Endothelial cell of umbilical vein (primary cell): ENCODE measurements around the gene CPA3. TPM values are rescaled to one million over a fixed set of nuclear protein-coding genes. Genes with fewer than 3 reads are reported as not detected.

Experiments used
- BruUV-seq: library from RNA; stranded (reverse); fragments of 400-500 nt; replicated peaks from 2 replicates; lab custom pipeline; 2021; lab: Mats Ljungman, UMichigan
- CTCF ChIA-PET: fragments of 300-600, 350-600 bp; sonication (Branson Sonifier 250); formaldehyde crosslinking; loops from one replicate; lab custom pipeline; 2021; ENCODE audit warnings: antibody characterized with exemption, inconsistent platforms; lab: Charles Lee
- POLR2A ChIA-PET: fragments of 300-600, 350-600 bp; sonication (Branson Sonifier 250); formaldehyde crosslinking; loops from one replicate; lab custom pipeline; 2021; ENCODE audit warnings: antibody characterized with exemption, inconsistent platforms; lab: Charles Lee
- DNase-seq: peaks from one replicate; pipeline ENCODE4 v3.0.0-alpha.2; 2011; ENCODE audit warnings: low read depth, low spot score
- FAIRE-seq: peaks from 2 replicates; lab custom pipeline; 2011; peaks lifted over from hg19 to GRCh38; lab: Jason Lieb, UNC
- H2AFZ ChIP-seq: 2 replicates; pipeline ENCODE4 v1.6.0; 2012; ENCODE audit warnings: low read depth, low read length, control low read depth, inconsistent platforms
- H3K27ac ChIP-seq: 2 replicates; pipeline ENCODE4 v1.5.1; 2011; ENCODE audit warnings: low read depth, mild to moderate bottlenecking, control low read depth, low read length, moderate library complexity; ENCODE audit not compliant: insufficient read depth
- H3K27me3 ChIP-seq, 2 experiments: 2 replicates each; pipeline versions ENCODE4 v1.6.0 to v1.6.1; 2011; ENCODE audit warnings: low read length in 2 of 2, mixed read lengths in 1 of 2; ENCODE audit not compliant: control insufficient read depth in 2 of 2, insufficient read depth in 2 of 2
- H3K36me3 ChIP-seq, 2 experiments: 2 replicates in 1 of 2; 3 replicates in 1 of 2; pipeline ENCODE4 v1.5.1; 2011; ENCODE audit warnings: low read length in 2 of 2, mild to moderate bottlenecking in 1 of 2, moderate library complexity in 1 of 2; ENCODE audit not compliant: control insufficient read depth in 2 of 2, insufficient read depth in 2 of 2; ENCODE audit errors: extremely low read depth in 1 of 2
- H3K4me1 ChIP-seq: 3 replicates; pipeline ENCODE4 v1.5.1; 2011; ENCODE audit warnings: mild to moderate bottlenecking, low read length; ENCODE audit not compliant: control insufficient read depth, insufficient read depth; ENCODE audit errors: extremely low read depth
- H3K4me2 ChIP-seq: 2 replicates; pipeline ENCODE4 v1.6.1; 2011; ENCODE audit warnings: low read length, control low read depth, mixed read lengths; ENCODE audit not compliant: insufficient read depth
- H3K4me3 ChIP-seq, 3 experiments: fragments of 200-600 bp in 1 of 3; sonication (generic), shearing (Covaris generic) in 1 of 3; replicated peaks in 1 of 3; 2 replicates each; pipeline ENCODE4 v1.5.1; 2011 to 2016; ENCODE audit warnings: control low read depth in 3 of 3, low read length in 3 of 3, mild to moderate bottlenecking in 2 of 3, inconsistent platforms in 1 of 3, low read depth in 1 of 3, moderate library complexity in 1 of 3; ENCODE audit not compliant: insufficient read depth in 1 of 3
- H3K79me2 ChIP-seq: 2 replicates; pipeline ENCODE4 v1.6.0; 2012; ENCODE audit warnings: low read length, inconsistent platforms; ENCODE audit not compliant: control insufficient read depth, insufficient read depth
- H3K9ac ChIP-seq: replicated peaks from 2 replicates; pipeline ENCODE3; 2011; ENCODE audit warnings: low read length, control low read depth; ENCODE audit not compliant: insufficient read depth; ENCODE audit errors: extremely low read depth
- H3K9me1 ChIP-seq: replicated peaks from 3 replicates; pipeline ENCODE4 v1.6.0; 2011; ENCODE audit warnings: mild to moderate bottlenecking, low read length; ENCODE audit not compliant: control insufficient read depth, insufficient read depth; ENCODE audit errors: extremely low read depth
- H3K9me3 ChIP-seq: replicated peaks from 2 replicates; pipeline ENCODE4 v1.5.1; 2012; ENCODE audit warnings: low read length, inconsistent platforms; ENCODE audit not compliant: control insufficient read depth, insufficient read depth
- H4K20me1 ChIP-seq: replicated peaks from 2 replicates; pipeline ENCODE3; 2011; ENCODE audit warnings: mild to moderate bottlenecking, low read length; ENCODE audit not compliant: control insufficient read depth, insufficient read depth; ENCODE audit errors: extremely low read depth
- EZH2 ChIP-seq: IDR thresholded peaks from 2 replicates; pipeline ENCODE4 v1.6.1; 2012; ENCODE audit warnings: borderline replicate concordance, low read depth, mild to moderate bottlenecking, moderate library complexity, low read length, inconsistent platforms; ENCODE audit not compliant: severe bottlenecking
- FOS ChIP-seq: IDR thresholded peaks from 2 replicates; pipeline ENCODE4 v1.6.1; 2011; ENCODE audit warnings: mild to moderate bottlenecking, low read length, moderate library complexity, borderline replicate concordance; ENCODE audit not compliant: insufficient read depth
- GATA2 ChIP-seq: IDR thresholded peaks from 2 replicates; pipeline ENCODE4 v1.7.0; 2011; ENCODE audit warnings: low read depth, mild to moderate bottlenecking, moderate library complexity, mixed read lengths, low read length; ENCODE audit not compliant: insufficient read length, insufficient read depth
- JUN ChIP-seq: IDR thresholded peaks from 2 replicates; pipeline ENCODE4 v1.6.1; 2011; ENCODE audit warnings: borderline replicate concordance, low read depth; ENCODE audit not compliant: insufficient read length, insufficient read depth
- MYC ChIP-seq: IDR thresholded peaks from one replicate; pipeline ENCODE4 v1.6.1; 2011; ENCODE audit warnings: mild to moderate bottlenecking, low read depth, low read length
- POLR2A ChIP-seq: IDR thresholded peaks from 2 replicates; pipeline ENCODE4 v1.6.1; 2012; ENCODE audit warnings: low read depth, mild to moderate bottlenecking, control low read depth, low read length
- POLR2AphosphoS5 ChIP-seq: IDR thresholded peaks from 2 replicates; pipeline ENCODE4 v1.6.1; 2012; ENCODE audit warnings: low read depth, mild to moderate bottlenecking, control low read depth, low read length, moderate library complexity; ENCODE audit not compliant: insufficient read depth
- dilution Hi-C: fragments of 300-500 bp; cut with MboI; formaldehyde crosslinking; loops from one replicate; pipeline ENCODE4 v1.15.0; 2019; ENCODE audit warnings: low sequenced_read_pairs; ENCODE audit not compliant: extremely low pct_ligation_motif_present
- intact Hi-C: fragments of 100-400 bp; cut with micrococcal nuclease; formaldehyde crosslinking; loops from one replicate; pipeline ENCODE4 v1.10.0; 2022
- polyA plus RNA-seq, 4 experiments: library from polyadenylated mRNA; depleted of rRNA in 3 of 4; stranded (reverse) in 3 of 4; unstranded in 1 of 4; fragments of >200 nt; gene quantifications; 2 replicates each; pipeline versions ENCODE4 v1.2.1 to v1.2.3, GENCODE V29; 2011 to 2012; ENCODE audit warnings: missing spikeins in 1 of 4
- total RNA-seq: library from RNA; stranded (reverse); gene quantifications from 2 replicates; pipeline ENCODE4 v1.2.3, GENCODE V29; 2021
- TF ChIP-seq, protein P1 (sequence below): IDR thresholded peaks from 2 replicates; pipeline ENCODE4 v1.6.1; 2011; ENCODE audit not compliant: insufficient read depth, insufficient read length
- TF ChIP-seq, protein P2 (sequence below), 2 donors: IDR thresholded peaks; 1 replicate in 1 of 2; 2 replicates in 1 of 2; pipeline ENCODE4 v1.5.1; 2011; ENCODE audit warnings: low read length in 2 of 2, mild to moderate bottlenecking in 2 of 2, moderate library complexity in 2 of 2, control low read depth in 1 of 2, inconsistent platforms in 1 of 2, low read depth in 1 of 2; ENCODE audit not compliant: insufficient read depth in 1 of 2; ENCODE audit errors: extremely low read depth in 1 of 2

Gene CPA3
- total and polyA plus RNA-seq, 2 donors (not counting 3 experiments of a cell fraction or from before 2014, with no cell fraction given), result 1.7 to 6.4 TPM

DNA sequence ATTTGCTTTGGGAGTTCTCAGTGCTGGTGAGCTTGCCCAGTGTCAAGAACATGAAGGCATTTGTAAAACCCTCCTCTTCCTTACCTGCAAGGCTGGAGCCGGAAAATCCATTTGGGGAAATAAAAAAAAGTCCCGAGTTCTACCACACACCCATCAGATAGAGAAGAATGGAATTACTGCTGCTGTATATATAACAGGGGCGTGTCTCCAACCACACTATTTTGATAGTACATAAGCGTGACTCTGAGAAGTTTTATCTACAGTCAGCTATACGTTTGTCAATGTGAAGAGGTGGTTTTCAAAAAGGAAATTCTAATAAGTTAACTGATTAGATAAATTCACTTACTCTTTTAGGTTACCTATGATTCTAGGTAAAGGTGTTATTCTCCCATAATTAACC, 1.3 kb upstream of the CPA3 start:
- Histone ChIP-seq H3K27me3 (peaks cover 23 to 24% of the 10 kb centered on the region in 2 experiments), H3K9ac (no peak overlapping the region), H4K20me1 (no peaks in the 10 kb centered on the region), H3K79me2 (no peaks in the 10 kb centered on the region), H3K36me3 (no peaks in the 10 kb centered on the region), H2AFZ (no peak overlapping the region), H3K9me1 (no peaks in the 10 kb centered on the region), H3K27ac (no peak overlapping the region), H3K9me3 (no peaks in the 10 kb centered on the region), H3K4me1 (no peaks in the 10 kb centered on the region), H3K4me2 (no peak overlapping the region), H3K4me3 (no peak overlapping the region)
- intact Hi-C loops, result loop anchor here (5.0 kb wide), 1 partner anchor 408 kb away; no protein-coding TSS in a partner anchor
- no peak for TF ChIP-seq FOS
- no peak for TF ChIP-seq JUN
- TF ChIP-seq POLR2A, result no peak
- no peak for TF ChIP-seq GATA2
- POLR2A ChIA-PET, result no interaction called here
- CTCF ChIA-PET, result interaction anchor here (2.2 to 5.1 kb wide), 3 partner anchors 80 to 483 kb away, joined by 11 to 181 read pairs (median 12); no protein-coding TSS in a partner anchor
- dilution Hi-C loops, result no loop called here
- FAIRE-seq, result no peak
- DNase-seq, result no peak
- BruUV-seq, result no TSS peak

DNA sequence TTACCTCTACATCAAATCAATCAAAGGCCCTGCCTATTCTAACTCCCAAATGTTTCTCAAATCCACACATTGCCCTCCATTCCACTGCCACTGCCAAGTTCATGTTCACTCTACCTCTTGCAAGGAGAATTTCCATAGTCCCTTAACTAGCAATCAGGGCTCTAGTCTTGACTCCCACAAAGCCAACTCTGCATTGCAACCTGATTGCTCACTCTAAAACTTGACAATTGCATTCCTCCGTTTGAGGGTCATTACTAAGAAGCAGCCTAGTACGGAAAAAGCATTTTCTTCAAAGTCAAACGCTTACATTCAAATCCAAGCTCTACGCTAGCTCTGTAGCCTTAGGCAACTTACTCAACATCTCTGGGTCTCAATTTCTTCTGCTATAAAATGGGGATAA, 1.2 kb downstream of the CPA3 start:
- H3K9me1 ChIP-seq, result no peaks in the 10 kb centered on the region
- no peaks in the 10 kb centered on the region for H3K9me3 ChIP-seq
- no peak overlapping the region for H3K4me2 ChIP-seq
- H3K9ac ChIP-seq, result no peak overlapping the region
- H3K4me3 ChIP-seq, result no peak overlapping the region
- intact Hi-C loops, result no loop called here
- POLR2A ChIA-PET, result no interaction called here
- H2AFZ ChIP-seq, result no peak overlapping the region
- CTCF ChIA-PET, result interaction anchor here (1.5 to 2.8 kb wide), 3 partner anchors 15 to 89 kb away, joined by 4 to 12 read pairs (median 5); no protein-coding TSS in a partner anchor
- BruUV-seq, result no TSS peak
- FAIRE-seq (no peak), DNase-seq (no peak)
- dilution Hi-C loops, result no loop called here
- H3K27me3 ChIP-seq, result peaks cover 19 to 23% of the 10 kb centered on the region in 2 experiments
- H3K79me2 ChIP-seq, result no peaks in the 10 kb centered on the region
- no peaks in the 10 kb centered on the region for H4K20me1 ChIP-seq
- no peak overlapping the region for H3K27ac ChIP-seq
- no peaks in the 10 kb centered on the region for H3K4me1 ChIP-seq
- TF ChIP-seq, protein P1, sequence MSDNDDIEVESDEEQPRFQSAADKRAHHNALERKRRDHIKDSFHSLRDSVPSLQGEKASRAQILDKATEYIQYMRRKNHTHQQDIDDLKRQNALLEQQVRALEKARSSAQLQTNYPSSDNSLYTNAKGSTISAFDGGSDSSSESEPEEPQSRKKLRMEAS, result no peak
- TF ChIP-seq POLR2AphosphoS5 (no peak), MYC (no peak), JUN (no peak), GATA2 (no peak), EZH2 (no peak), POLR2A (no peak), FOS (no peak)
- TF ChIP-seq, protein P2, sequence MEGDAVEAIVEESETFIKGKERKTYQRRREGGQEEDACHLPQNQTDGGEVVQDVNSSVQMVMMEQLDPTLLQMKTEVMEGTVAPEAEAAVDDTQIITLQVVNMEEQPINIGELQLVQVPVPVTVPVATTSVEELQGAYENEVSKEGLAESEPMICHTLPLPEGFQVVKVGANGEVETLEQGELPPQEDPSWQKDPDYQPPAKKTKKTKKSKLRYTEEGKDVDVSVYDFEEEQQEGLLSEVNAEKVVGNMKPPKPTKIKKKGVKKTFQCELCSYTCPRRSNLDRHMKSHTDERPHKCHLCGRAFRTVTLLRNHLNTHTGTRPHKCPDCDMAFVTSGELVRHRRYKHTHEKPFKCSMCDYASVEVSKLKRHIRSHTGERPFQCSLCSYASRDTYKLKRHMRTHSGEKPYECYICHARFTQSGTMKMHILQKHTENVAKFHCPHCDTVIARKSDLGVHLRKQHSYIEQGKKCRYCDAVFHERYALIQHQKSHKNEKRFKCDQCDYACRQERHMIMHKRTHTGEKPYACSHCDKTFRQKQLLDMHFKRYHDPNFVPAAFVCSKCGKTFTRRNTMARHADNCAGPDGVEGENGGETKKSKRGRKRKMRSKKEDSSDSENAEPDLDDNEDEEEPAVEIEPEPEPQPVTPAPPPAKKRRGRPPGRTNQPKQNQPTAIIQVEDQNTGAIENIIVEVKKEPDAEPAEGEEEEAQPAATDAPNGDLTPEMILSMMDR (IDR thresholded peaks at IDR 0.05; ENCODE audit: extremely low read depth in 1 of 2, insufficient read depth in 1 of 2, low read depth in 1 of 2, low read length in 2 of 2), result no peak
- H3K36me3 ChIP-seq, result no peaks in the 10 kb centered on the region
